OCI-LY7 (cell line): ENCODE results near the gene TULP4. TPM values are rescaled to one million over a fixed set of nuclear protein-coding genes. Genes with fewer than 3 reads are reported as not detected.

Source experiments
- BruUV-seq: library from RNA; stranded (reverse); fragments of 400-500 nt; replicated peaks from 2 replicates; lab custom pipeline; 2021; lab: Mats Ljungman, UMichigan
- CTCF ChIA-PET: fragments of 300-600 bp; sonication (Branson Sonifier 250); formaldehyde crosslinking; loops from one replicate; lab custom pipeline; 2022; ENCODE audit warnings: antibody characterized with exemption; ENCODE audit not compliant: unreplicated experiment; lab: Charles Lee
- POLR2A ChIA-PET: fragments of 300-600 bp; sonication (Branson Sonifier 250); formaldehyde crosslinking; loops from one replicate; lab custom pipeline; 2022; ENCODE audit warnings: antibody characterized with exemption; lab: Charles Lee
- DNase-seq: peaks from one replicate; pipeline ENCODE4 v3.0.0-alpha.2; 2015; ENCODE audit warnings: low spot score
- H2AFZ ChIP-seq: fragments of 200-600 bp; sonication (generic), shearing (Covaris generic); 2 replicates; pipeline ENCODE4 v1.6.1; 2014; ENCODE audit warnings: mild to moderate bottlenecking, antibody characterized with exemption, low read length, moderate library complexity
- H3K27ac ChIP-seq: fragments of 200-600 bp; sonication (generic); 2 replicates; pipeline ENCODE4 v1.5.1; 2014; ENCODE audit warnings: mixed run types, low read depth, mild to moderate bottlenecking, moderate library complexity, low read length, inconsistent platforms; ENCODE audit not compliant: poor library complexity, severe bottlenecking
- H3K36me3 ChIP-seq: fragments of 200-600 bp; sonication (generic); 2 replicates; pipeline ENCODE4 v1.6.1; 2014; ENCODE audit warnings: mild to moderate bottlenecking, antibody characterized with exemption, low read length, moderate library complexity, mixed read lengths; ENCODE audit not compliant: insufficient read depth
- H3K4me1 ChIP-seq: fragments of 200-600 bp; sonication (generic); 2 replicates; pipeline ENCODE4 v1.5.1; 2014; ENCODE audit warnings: mild to moderate bottlenecking, low read length; ENCODE audit not compliant: insufficient read depth, poor library complexity, severe bottlenecking
- H3K4me2 ChIP-seq: fragments of 200-600 bp; sonication (generic); 2 replicates; pipeline ENCODE4 v1.6.1; 2014; ENCODE audit warnings: mild to moderate bottlenecking, low read length
- H3K4me3 ChIP-seq: fragments of 200-600 bp; sonication (generic); 2 replicates; pipeline ENCODE4 v1.5.1; 2014; ENCODE audit warnings: mild to moderate bottlenecking, low read depth, low read length; ENCODE audit not compliant: poor library complexity, severe bottlenecking
- H3K79me2 ChIP-seq: fragments of 200-600 bp; sonication (generic); 2 replicates; pipeline ENCODE4 v1.6.1; 2016; ENCODE audit warnings: low read depth, mild to moderate bottlenecking, low read length, moderate library complexity, mixed read lengths; ENCODE audit not compliant: insufficient read depth
- H3K9me2 ChIP-seq: fragments of 200-600 bp; sonication (generic); 2 replicates; pipeline ENCODE4 v1.6.1; 2016; ENCODE audit warnings: mild to moderate bottlenecking, low read length, mixed read lengths; ENCODE audit not compliant: insufficient read depth
- H3K9me3 ChIP-seq: fragments of 200-600 bp; sonication (generic); 2 replicates; pipeline ENCODE4 v1.6.1; 2014; ENCODE audit warnings: mild to moderate bottlenecking, mixed run types, low read length, mixed read lengths
- H4K20me1 ChIP-seq: fragments of 200-600 bp; sonication (generic); 2 replicates; pipeline ENCODE4 v1.6.1; 2014; ENCODE audit warnings: mild to moderate bottlenecking, antibody characterized with exemption, low read length, moderate library complexity, mixed read lengths; ENCODE audit not compliant: insufficient read depth
- CTCF ChIP-seq: fragments of 200-600 bp; sonication (generic); conservative IDR thresholded peaks from 2 replicates; pipeline ENCODE4 v1.5.1; 2014; ENCODE audit warnings: mild to moderate bottlenecking, antibody characterized with exemption, low read length, moderate library complexity, mixed read lengths
- EZH2phosphoT487 ChIP-seq: fragments of 200-600 bp; sonication (generic); IDR thresholded peaks from 2 replicates; pipeline ENCODE4 v1.6.1; 2018; ENCODE audit warnings: low read depth, borderline replicate concordance, mild to moderate bottlenecking, mixed run types, antibody characterized with exemption, low read length, moderate library complexity, mixed read lengths
- intact Hi-C: fragments of 100-400 bp; cut with micrococcal nuclease; formaldehyde crosslinking; loops from one replicate; pipeline ENCODE4 v1.10.0; 2022; ENCODE audit not compliant: unreplicated experiment
- total RNA-seq, 2 experiments: library from RNA; depleted of rRNA in 1 of 2; stranded (reverse); fragments of >200 nt in 1 of 2; shearing (Covaris generic) in 1 of 2; gene quantifications; 2 replicates each; pipeline ENCODE4 v1.2.3, GENCODE V29; 2014 to 2022

TULP4 gene
- total RNA-seq, 2 experiments from 2014 or later, result 62.1 to 64.8 TPM

- no TSS peak for BruUV-seq
- Histone ChIP-seq H3K4me1 (no peaks in the 10 kb centered on the region), H3K9me3 (no peaks in the 10 kb centered on the region), H3K4me3 (no peak overlapping the region), H4K20me1 (no peaks in the 10 kb centered on the region), H2AFZ (no peak overlapping the region), H3K36me3 (no peaks in the 10 kb centered on the region), H3K4me2 (no peak overlapping the region), H3K79me2 (no peaks in the 10 kb centered on the region), H3K9me2 (no peaks in the 10 kb centered on the region), H3K27ac (no peak overlapping the region)
- DNase-seq, result no peak
- TF ChIP-seq EZH2phosphoT487 (no peak), CTCF (no peak)
- CTCF ChIA-PET, result no interaction called here
- POLR2A ChIA-PET, result no interaction called here
- intact Hi-C loops, result no loop called here
Measured at GRCh38 chr6:158528826-158529225, 216.6 kb downstream of the TULP4 start.

GRCh38 chr6:158529629-158530028 is 217.4 kb downstream of the TULP4 start:
- POLR2A ChIA-PET, result no interaction called here
- intact Hi-C loops, result no loop called here
- Histone ChIP-seq H3K79me2 (no peaks in the 10 kb centered on the region), H3K27ac (no peak overlapping the region), H4K20me1 (no peaks in the 10 kb centered on the region), H3K9me3 (no peaks in the 10 kb centered on the region), H3K9me2 (no peaks in the 10 kb centered on the region), H3K4me2 (no peak overlapping the region), H2AFZ (no peak overlapping the region), H3K4me3 (no peak overlapping the region), H3K4me1 (no peaks in the 10 kb centered on the region), H3K36me3 (no peaks in the 10 kb centered on the region)
- BruUV-seq, result no TSS peak
- no peak for DNase-seq
- TF ChIP-seq CTCF, result no peak
- no peak for TF ChIP-seq EZH2phosphoT487
- CTCF ChIA-PET, result no interaction called here

GRCh38 chr6:158531566-158531965 is 219.3 kb downstream of the TULP4 start:
- intact Hi-C loops, result no loop called here
- no TSS peak for BruUV-seq

More at GRCh38 chr6:158531566-158531965, 219.3 kb downstream of the TULP4 start:
- Histone ChIP-seq H3K36me3 (no peaks in the 10 kb centered on the region), H3K4me2 (no peak overlapping the region), H3K79me2 (no peaks in the 10 kb centered on the region), H3K4me3 (no peak overlapping the region), H4K20me1 (no peaks in the 10 kb centered on the region), H3K27ac (no peak overlapping the region), H3K4me1 (no peaks in the 10 kb centered on the region), H3K9me2 (no peaks in the 10 kb centered on the region), H2AFZ (no peak overlapping the region), H3K9me3 (no peaks in the 10 kb centered on the region)
- TF ChIP-seq EZH2phosphoT487 (no peak), CTCF (no peak)
- CTCF ChIA-PET, result interaction anchor here (0.6 kb wide), 1 partner anchor 283 kb away, joined by 3 read pairs; no protein-coding TSS in a partner anchor
- no peak for DNase-seq
- POLR2A ChIA-PET, result no interaction called here
